ENCODE data around the gene SDHA. TPM values are rescaled to one million over a fixed set of nuclear protein-coding genes. Genes with fewer than 3 reads are reported as not detected.

Gene SDHA
- total RNA-seq, 1 donor from 2014 or later: 91.7 TPM

DNA sequence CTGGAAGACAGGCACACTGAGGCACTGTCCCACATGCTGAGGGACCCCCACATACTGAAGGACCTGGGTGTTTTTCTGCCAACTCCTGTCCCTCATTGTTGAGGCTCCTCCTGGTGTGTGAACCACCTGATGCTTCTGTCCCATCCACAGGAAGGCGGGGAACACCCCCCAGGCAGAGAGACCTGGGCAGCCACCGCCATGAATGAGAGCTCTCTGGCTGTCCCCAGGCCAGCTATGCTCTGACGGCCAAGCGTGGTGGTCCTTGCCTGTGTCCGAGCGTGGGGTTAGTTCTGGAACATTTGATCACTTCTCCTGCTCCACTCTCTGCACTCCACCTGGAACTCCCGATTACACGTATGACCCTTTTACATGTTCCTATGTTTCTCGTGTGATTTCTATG, 38.7 kb upstream of the SDHA start:
- Histone ChIP-seq H3K9me3 (ENCODE audit: insufficient read depth, low read depth, low read length) (no peaks in the 10 kb centered on the region), H4K20me1 (ENCODE audit: insufficient read depth, low read length) (no peaks in the 10 kb centered on the region), H3K9ac (ENCODE audit: low read length) (no peak overlapping the region), H3K4me1 (ENCODE audit: insufficient read depth, low read length) (no peaks in the 10 kb centered on the region), H3K27ac (ENCODE audit: low read depth, low read length) (no peak overlapping the region), H3K27me3 (ENCODE audit: insufficient read depth, low read length) (no peaks in the 10 kb centered on the region), H3K36me3 (ENCODE audit: insufficient read depth, low read length) (peaks cover 3% of the 10 kb centered on the region), H3K4me3 (ENCODE audit: insufficient read depth, low read depth, low read length) (no peak overlapping the region), H3K79me2 (ENCODE audit: insufficient read depth, low read length) (no peaks in the 10 kb centered on the region), H3K4me2 (ENCODE audit: low read length) (no peak overlapping the region), H2AFZ (ENCODE audit: low read depth, low read length) (no peak overlapping the region)
- H3K27ac Mint-ChIP-seq (ENCODE audit: unreplicated experiment): no peak overlapping the region
- no peak for TF ChIP-seq EZH2 (IDR thresholded peaks at IDR 0.05; ENCODE audit: insufficient read depth, low read length)
- TF ChIP-seq, protein P1, sequence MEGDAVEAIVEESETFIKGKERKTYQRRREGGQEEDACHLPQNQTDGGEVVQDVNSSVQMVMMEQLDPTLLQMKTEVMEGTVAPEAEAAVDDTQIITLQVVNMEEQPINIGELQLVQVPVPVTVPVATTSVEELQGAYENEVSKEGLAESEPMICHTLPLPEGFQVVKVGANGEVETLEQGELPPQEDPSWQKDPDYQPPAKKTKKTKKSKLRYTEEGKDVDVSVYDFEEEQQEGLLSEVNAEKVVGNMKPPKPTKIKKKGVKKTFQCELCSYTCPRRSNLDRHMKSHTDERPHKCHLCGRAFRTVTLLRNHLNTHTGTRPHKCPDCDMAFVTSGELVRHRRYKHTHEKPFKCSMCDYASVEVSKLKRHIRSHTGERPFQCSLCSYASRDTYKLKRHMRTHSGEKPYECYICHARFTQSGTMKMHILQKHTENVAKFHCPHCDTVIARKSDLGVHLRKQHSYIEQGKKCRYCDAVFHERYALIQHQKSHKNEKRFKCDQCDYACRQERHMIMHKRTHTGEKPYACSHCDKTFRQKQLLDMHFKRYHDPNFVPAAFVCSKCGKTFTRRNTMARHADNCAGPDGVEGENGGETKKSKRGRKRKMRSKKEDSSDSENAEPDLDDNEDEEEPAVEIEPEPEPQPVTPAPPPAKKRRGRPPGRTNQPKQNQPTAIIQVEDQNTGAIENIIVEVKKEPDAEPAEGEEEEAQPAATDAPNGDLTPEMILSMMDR (IDR thresholded peaks at IDR 0.05; ENCODE audit: insufficient read depth, low read depth, low read length): no peak
- DNase-seq (ENCODE audit: low read depth) (no peak), FAIRE-seq (no peak)
- peaks cover 6% of the 10 kb centered on the region for H3K4me1 Mint-ChIP-seq (ENCODE audit: low read depth, unreplicated experiment)
- H3K9me3 Mint-ChIP-seq (ENCODE audit: unreplicated experiment): no peaks in the 10 kb centered on the region
- H3K27me3 Mint-ChIP-seq (ENCODE audit: low read depth, unreplicated experiment): peaks cover 29% of the 10 kb centered on the region
- peaks cover 5% of the 10 kb centered on the region for H3K36me3 Mint-ChIP-seq (ENCODE audit: low read depth, unreplicated experiment)
- H3K4me3 Mint-ChIP-seq (ENCODE audit: unreplicated experiment): no peak overlapping the region

DNA sequence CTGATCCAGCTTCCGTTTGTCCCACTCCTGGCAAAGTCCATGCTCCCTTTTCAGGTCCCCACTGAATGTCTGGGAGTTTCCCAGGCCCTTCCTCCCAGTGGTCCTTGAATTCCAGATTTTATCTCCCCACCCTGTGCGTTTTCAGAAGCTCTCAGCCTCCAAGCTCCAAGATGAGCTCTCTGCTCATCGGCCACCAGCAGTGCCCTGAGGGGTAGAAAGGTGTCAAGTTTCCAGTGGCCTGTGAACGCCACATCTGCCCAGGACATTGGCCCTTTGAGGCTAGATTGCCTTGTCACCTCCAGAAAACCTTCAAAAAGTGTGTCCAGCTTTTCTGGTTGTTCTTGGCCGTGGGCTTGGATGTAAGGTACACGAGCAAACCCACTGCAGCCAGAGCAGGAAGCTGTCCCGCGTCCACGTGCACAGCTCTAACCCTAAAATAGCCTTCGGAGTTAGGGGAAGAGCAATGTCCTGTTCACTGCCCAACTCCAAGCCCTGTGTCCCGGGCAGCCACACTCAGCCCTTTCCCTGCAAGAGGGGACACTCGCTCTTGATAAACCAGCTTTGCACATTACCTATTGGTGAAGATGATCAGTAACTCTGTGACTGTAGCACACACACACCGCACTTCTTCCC, 37.7 kb upstream of the SDHA start:
- Histone ChIP-seq H3K9ac (ENCODE audit: low read length) (no peak overlapping the region), H4K20me1 (ENCODE audit: insufficient read depth, low read length) (no peaks in the 10 kb centered on the region), H3K27me3 (ENCODE audit: insufficient read depth, low read length) (no peaks in the 10 kb centered on the region), H3K4me3 (ENCODE audit: insufficient read depth, low read depth, low read length) (no peak overlapping the region), H3K27ac (ENCODE audit: low read depth, low read length) (no peak overlapping the region), H3K4me2 (ENCODE audit: low read length) (no peak overlapping the region), H3K9me3 (ENCODE audit: insufficient read depth, low read depth, low read length) (no peaks in the 10 kb centered on the region), H3K4me1 (ENCODE audit: insufficient read depth, low read length) (no peaks in the 10 kb centered on the region), H2AFZ (ENCODE audit: low read depth, low read length) (no peak overlapping the region), H3K79me2 (ENCODE audit: insufficient read depth, low read length) (no peaks in the 10 kb centered on the region), H3K36me3 (ENCODE audit: insufficient read depth, low read length) (peaks cover 3% of the 10 kb centered on the region)
- H3K27ac Mint-ChIP-seq (ENCODE audit: unreplicated experiment): no peak overlapping the region
- no peak overlapping the region for H3K4me3 Mint-ChIP-seq (ENCODE audit: unreplicated experiment)
- H3K27me3 Mint-ChIP-seq (ENCODE audit: low read depth, unreplicated experiment): peaks cover 26% of the 10 kb centered on the region
- H3K9me3 Mint-ChIP-seq (ENCODE audit: unreplicated experiment): no peaks in the 10 kb centered on the region
- no peak for TF ChIP-seq EZH2 (IDR thresholded peaks at IDR 0.05; ENCODE audit: insufficient read depth, low read length)
- TF ChIP-seq, protein P1 (IDR thresholded peaks at IDR 0.05; ENCODE audit: insufficient read depth, low read depth, low read length): no peak
- peaks cover 5% of the 10 kb centered on the region for H3K36me3 Mint-ChIP-seq (ENCODE audit: low read depth, unreplicated experiment)
- DNase-seq (ENCODE audit: low read depth) (no peak), FAIRE-seq (no peak)
- peaks cover 6% of the 10 kb centered on the region for H3K4me1 Mint-ChIP-seq (ENCODE audit: low read depth, unreplicated experiment)

DNA sequence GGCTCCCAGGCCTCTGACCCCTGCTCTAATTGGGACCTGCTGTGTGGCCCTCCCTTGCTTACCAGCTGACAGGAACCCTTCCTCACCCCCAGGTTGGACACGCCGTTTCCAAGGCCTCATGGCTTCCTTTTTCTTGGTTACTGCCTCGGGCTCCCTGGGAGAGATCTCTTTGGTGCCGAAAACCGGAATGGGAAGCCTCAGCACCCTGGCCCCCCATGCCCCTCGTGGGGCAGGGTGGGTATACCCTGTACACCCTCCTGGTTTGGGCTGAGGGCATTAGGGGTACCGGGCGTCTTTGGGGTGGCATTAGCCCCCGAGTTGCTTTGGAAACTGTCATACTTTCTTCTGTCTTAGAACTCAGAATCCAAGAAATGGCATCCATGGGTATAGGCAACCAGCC, 37.0 kb upstream of the SDHA start:
- no peaks in the 10 kb centered on the region for H4K20me1 ChIP-seq (ENCODE audit: insufficient read depth, low read length)
- H3K4me2 ChIP-seq (ENCODE audit: low read length): no peak overlapping the region
- DNase-seq (ENCODE audit: low read depth) (no peak), FAIRE-seq (no peak)
- no peaks in the 10 kb centered on the region for H3K9me3 ChIP-seq (ENCODE audit: insufficient read depth, low read depth, low read length)
- Mint-ChIP-seq H3K4me1 (ENCODE audit: low read depth, unreplicated experiment) (peaks cover 6% of the 10 kb centered on the region), H3K27me3 (ENCODE audit: low read depth, unreplicated experiment) (peaks cover 25% of the 10 kb centered on the region), H3K4me3 (ENCODE audit: unreplicated experiment) (no peak overlapping the region), H3K36me3 (ENCODE audit: low read depth, unreplicated experiment) (peaks cover 5% of the 10 kb centered on the region), H3K27ac (ENCODE audit: unreplicated experiment) (no peak overlapping the region), H3K9me3 (ENCODE audit: unreplicated experiment) (no peaks in the 10 kb centered on the region)
- no peak overlapping the region for H3K9ac ChIP-seq (ENCODE audit: low read length)
- no peaks in the 10 kb centered on the region for H3K27me3 ChIP-seq (ENCODE audit: insufficient read depth, low read length)
- H3K36me3 ChIP-seq (ENCODE audit: insufficient read depth, low read length): peaks cover 3% of the 10 kb centered on the region
- no peak overlapping the region for H3K4me3 ChIP-seq (ENCODE audit: insufficient read depth, low read depth, low read length)
- H2AFZ ChIP-seq (ENCODE audit: low read depth, low read length): no peak overlapping the region
- no peak overlapping the region for H3K27ac ChIP-seq (ENCODE audit: low read depth, low read length)
- no peaks in the 10 kb centered on the region for H3K79me2 ChIP-seq (ENCODE audit: insufficient read depth, low read length)
- TF ChIP-seq, protein P1 (IDR thresholded peaks at IDR 0.05; ENCODE audit: insufficient read depth, low read depth, low read length): no peak
- no peak for TF ChIP-seq EZH2 (IDR thresholded peaks at IDR 0.05; ENCODE audit: insufficient read depth, low read length)
- no peaks in the 10 kb centered on the region for H3K4me1 ChIP-seq (ENCODE audit: insufficient read depth, low read length)

Data from astrocyte (in vitro differentiated cells and primary cell).